Fibroblast of skin of right quadriceps (primary cell): ENCODE measurements around the gene ANXA2R.
"Not testable (repeated sequence)": the region's sequence is repeated elsewhere in the genome, so short reads cannot be mapped to it uniquely, and the experiment has no call there.

Experiments used
- DNase-seq: peaks from one replicate; pipeline ENCODE4 v3.0.0-alpha.2; 2013

The ANXA2R gene

GRCh38 chr5:43027054-43027785, 12.9 kb downstream of the ANXA2R start:
- no peak for DNase-seq

GRCh38 chr5:43025184-43025950, 14.8 kb downstream of the ANXA2R start:
- not testable (repeated sequence) for DNase-seq

- DNase-seq: no peak
These were observed 15.9 kb downstream of the ANXA2R start for GRCh38 chr5:43024217-43024616.

GRCh38 chr5:43021151-43021550, 19.0 kb downstream of the ANXA2R start:
- no peak for DNase-seq

DNA sequence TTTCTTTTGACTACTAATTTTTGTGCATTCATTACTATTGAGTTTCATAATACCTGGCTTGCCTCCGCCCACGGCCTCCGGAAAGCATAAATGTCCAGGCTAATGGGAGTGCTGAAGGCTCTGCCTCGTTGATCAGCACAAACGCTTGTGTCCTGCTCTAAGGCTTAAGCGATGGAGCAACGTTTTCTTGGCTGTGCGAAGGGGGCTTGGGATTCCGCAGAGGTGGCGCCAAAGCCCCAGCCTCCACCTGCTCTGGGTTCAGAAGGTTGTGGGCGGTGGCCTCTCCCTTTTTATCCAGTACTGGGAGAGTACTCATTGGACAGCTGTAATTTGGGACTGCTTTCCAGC, 19.7 kb downstream of the ANXA2R start:
- DNase-seq: no peak

DNA sequence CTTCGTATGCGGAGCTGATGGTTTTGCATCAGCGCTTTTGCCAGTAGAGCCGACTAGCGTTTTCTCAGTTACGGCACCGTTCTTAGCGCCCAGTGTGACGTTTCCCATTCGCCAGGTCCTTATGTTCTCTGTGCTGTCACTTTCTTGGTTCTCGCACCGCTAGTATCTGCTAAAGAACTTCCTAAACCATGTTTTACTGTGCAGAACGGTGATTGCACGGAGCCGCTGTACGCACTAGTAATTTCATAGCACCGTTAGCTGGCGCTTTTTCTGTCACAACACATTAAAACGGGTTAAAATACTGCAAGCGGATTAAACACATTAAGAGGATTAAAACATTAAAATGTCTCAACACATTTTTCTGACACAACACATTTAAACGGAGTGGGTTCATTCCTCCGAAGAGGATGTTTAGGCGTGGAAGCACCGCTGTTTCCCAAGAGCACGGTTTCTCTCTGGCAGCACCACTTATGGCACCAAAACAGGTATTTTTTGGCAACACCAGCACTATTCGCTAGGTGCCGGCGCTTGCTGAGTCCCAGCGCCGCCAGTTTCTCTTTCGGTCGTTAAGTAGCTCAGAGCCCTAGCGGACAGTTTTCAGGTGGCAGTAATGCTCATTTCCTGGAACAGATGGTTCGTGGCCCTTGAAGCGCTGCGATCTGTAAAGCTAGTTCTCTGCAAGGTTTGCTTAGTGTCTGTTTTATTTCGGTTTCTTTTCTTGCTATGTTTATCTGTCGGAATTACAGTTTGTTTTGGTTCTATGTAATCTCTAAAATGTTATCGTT, 20.3 kb downstream of the ANXA2R start:
- DNase-seq: peak; percentile 86

- DNase-seq: no peak
These were observed 20.9 kb downstream of the ANXA2R start for GRCh38 chr5:43019291-43019613.

GRCh38 chr5:43017428-43017815, 22.7 kb downstream of the ANXA2R start:
- peak; percentile 42 for DNase-seq

GRCh38 chr5:43016217-43016779, 23.8 kb downstream of the ANXA2R start:
- DNase-seq: no peak

- DNase-seq: no peak
These were observed 25.6 kb downstream of the ANXA2R start for GRCh38 chr5:43014522-43014921.

DNA sequence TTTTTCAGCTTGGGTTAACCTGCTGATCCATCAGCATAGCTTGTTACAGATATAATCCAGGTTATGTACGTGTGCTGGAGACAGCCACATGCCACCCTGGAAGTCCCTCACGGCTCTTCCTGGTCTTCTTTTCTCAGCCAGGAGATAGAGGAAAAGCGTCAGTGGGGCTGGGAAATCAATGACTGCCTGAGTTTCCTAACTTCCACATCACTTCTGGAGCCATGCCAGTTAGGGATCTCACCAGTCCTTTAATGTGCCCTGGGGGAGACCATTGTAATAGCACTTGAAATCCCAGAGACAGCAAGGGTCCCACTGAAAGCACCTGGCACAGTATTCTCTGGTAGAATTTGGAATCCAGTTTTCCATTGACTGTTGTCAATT, 29.2 kb downstream of the ANXA2R start:
- peak; percentile 35 for DNase-seq

- peak; percentile 96 for DNase-seq
These were observed 31.6 kb downstream of the ANXA2R start for GRCh38 chr5:43008363-43009153.

DNA sequence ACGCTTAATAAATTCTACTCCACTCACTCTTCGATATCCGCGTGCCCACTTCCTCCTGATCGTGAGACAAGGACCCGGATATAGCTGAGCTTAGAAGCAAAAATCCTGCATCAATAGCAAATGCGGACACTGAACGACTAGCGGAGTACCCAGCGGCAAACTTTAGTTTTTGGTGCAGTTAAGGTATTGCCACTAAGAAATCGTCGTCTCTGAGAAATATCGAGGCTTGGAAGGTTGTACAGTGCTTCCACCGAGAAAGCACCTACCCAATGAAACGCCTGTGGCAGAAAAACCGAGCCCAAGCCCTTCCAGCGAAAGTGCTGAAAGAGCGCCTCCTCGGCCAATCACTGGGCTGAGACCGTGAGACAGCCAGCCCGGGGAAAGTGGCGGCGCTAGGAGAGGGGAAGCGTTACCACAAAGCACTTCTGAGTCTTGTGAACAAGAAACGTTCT, 32.2 kb downstream of the ANXA2R start:
- peak; percentile 84 for DNase-seq

GRCh38 chr5:43007246-43007910, 32.7 kb downstream of the ANXA2R start:
- DNase-seq: peak; percentile 93

DNA sequence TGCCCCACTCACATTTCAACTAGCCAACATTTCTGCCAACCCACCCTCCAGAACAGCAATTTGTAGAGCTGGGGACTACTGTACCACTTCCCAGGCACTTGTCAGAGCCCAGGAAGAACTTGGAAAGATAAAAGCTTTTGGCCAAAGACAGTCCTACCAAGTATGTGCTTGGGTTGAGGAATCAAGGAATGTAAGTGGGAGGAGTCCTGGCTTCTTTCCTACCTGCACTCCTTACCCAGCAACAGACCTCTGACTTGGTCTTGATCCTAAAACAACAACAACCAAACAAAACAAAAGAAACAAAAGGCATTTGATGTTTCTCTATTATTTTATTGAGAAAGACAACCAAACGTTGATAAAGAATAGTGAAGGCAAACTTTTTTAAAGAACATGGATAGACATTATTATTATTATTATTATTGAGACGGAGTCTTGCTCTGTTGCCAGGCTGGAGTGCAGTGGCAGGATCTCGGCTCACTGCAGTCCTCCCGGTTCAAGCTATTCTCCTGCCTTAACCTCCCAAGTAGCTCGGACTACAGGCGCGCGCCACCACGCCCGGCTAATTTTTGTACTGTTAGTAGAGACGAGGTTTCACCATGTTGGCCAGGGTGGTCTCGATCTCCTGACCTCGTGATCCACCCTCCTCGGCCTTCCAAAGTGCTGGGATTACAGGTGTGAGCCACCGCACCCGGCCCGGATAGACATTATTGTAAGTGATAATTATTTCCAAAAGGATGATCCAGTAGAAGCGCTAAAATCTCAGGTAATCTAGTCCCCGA, 33.5 kb downstream of the ANXA2R start:
- DNase-seq: no peak

DNA sequence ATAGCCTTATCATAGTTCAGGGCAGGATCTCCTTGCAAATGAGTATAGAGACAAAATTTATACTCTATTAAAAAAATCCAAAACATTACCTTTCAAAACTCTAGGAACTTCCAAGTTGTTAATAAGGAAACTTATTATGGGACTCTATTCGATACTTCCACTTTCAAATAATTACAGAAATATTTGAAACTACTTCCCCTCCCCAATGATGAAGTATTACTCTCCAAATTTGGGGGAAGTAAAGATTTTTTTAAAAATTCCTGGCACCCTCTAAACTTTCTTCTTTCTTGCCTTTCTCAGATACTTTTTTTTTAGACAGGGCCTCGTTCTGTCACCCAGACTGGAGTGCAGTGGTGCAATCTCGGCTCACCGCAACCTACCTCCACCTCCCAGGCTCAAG, 35.1 kb downstream of the ANXA2R start:
- no peak for DNase-seq

DNA sequence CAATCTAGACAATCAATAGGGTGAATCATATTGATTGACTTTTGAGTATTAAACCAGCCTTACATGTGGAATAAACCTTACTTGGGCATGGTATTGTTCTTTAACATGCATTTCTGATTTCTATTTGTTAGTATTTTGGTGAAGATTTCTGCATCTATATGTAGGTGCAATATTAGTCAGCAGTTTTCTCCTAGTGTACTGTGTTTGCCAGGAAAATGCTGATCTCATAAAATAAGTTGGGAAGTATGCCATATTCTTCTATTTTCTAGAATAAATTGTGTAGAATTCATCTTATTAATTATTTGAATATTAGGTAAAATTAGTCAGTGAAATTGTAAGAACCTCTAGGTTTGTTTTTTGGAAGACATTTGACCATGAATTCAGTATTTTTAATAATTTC, 38.4 kb downstream of the ANXA2R start:
- no peak for DNase-seq

GRCh38 chr5:43000914-43001313, 39.2 kb downstream of the ANXA2R start:
- DNase-seq: no peak

GRCh38 chr5:43000111-43000840, 39.8 kb downstream of the ANXA2R start:
- DNase-seq: peak; percentile 60

GRCh38 chr5:42995360-42995751, 44.8 kb downstream of the ANXA2R start:
- peak; percentile 47 for DNase-seq
